HG03558 (cell line): Measurements from ENCODE around the gene DSCAM.

ENCODE experiments used
- ATAC-seq: cut with Tn5 transposase; IDR thresholded peaks from one replicate; pipeline ENCODE4 v1.9.1; 2021; ENCODE audit warnings: moderate number of reproducible peaks; ENCODE audit not compliant: unreplicated experiment; ENCODE audit errors: extremely low read depth

Gene DSCAM

GRCh38 chr21:40680311-40680710, 166.6 kb downstream of the DSCAM start:
- no peak for ATAC-seq

GRCh38 chr21:40678681-40679284, 168.2 kb downstream of the DSCAM start:
- ATAC-seq = no peak

GRCh38 chr21:40675017-40675416, 171.9 kb downstream of the DSCAM start:
- no peak for ATAC-seq

GRCh38 chr21:40672602-40673001, 174.4 kb downstream of the DSCAM start:
- no peak for ATAC-seq

- ATAC-seq = no peak
Observed at GRCh38 chr21:40671716-40672115, 175.2 kb downstream of the DSCAM start.

- no peak for ATAC-seq
Observed at GRCh38 chr21:40668555-40669275, 178.2 kb downstream of the DSCAM start.

GRCh38 chr21:40667967-40668366, 179.0 kb downstream of the DSCAM start:
- no peak for ATAC-seq

- ATAC-seq = no peak
Observed at GRCh38 chr21:40662889-40663288, 184.1 kb downstream of the DSCAM start.

- ATAC-seq = no peak
Observed at GRCh38 chr21:40660461-40660860, 186.5 kb downstream of the DSCAM start.

GRCh38 chr21:40658311-40658710, 188.6 kb downstream of the DSCAM start:
- no peak for ATAC-seq

- ATAC-seq = no peak
Observed at GRCh38 chr21:40652436-40652835, 194.5 kb downstream of the DSCAM start.

- no peak for ATAC-seq
Observed at GRCh38 chr21:40647706-40648105, 199.3 kb downstream of the DSCAM start.

GRCh38 chr21:40646651-40647050, 200.3 kb downstream of the DSCAM start:
- no peak for ATAC-seq

GRCh38 chr21:40641042-40641441, 205.9 kb downstream of the DSCAM start:
- no peak for ATAC-seq

- no peak for ATAC-seq
Observed at GRCh38 chr21:40640266-40640789, 206.6 kb downstream of the DSCAM start.

- ATAC-seq = no peak
Observed at GRCh38 chr21:40639616-40640194, 207.3 kb downstream of the DSCAM start.

- ATAC-seq = no peak
Observed at GRCh38 chr21:40638466-40639251, 208.3 kb downstream of the DSCAM start.

GRCh38 chr21:40636026-40636425, 210.9 kb downstream of the DSCAM start:
- no peak for ATAC-seq

- ATAC-seq = no peak
Observed at GRCh38 chr21:40635391-40635790, 211.6 kb downstream of the DSCAM start.

- ATAC-seq = no peak
Observed at GRCh38 chr21:40634141-40634540, 212.8 kb downstream of the DSCAM start.

- no peak for ATAC-seq
Observed at GRCh38 chr21:40633048-40633447, 213.9 kb downstream of the DSCAM start.
